Activated CD4-positive, CD25-positive, alpha-beta regulatory T cell treated with anti-CD3 and anti-CD28 coated beads, Interleukin-2, amount 50 U/mL, for 24 hours (primary cell): ENCODE measurements around the gene GRIK4.

Source experiments
- ATAC-seq, 2 donors: fragments of 150-1000 bp; cut with Tn5 transposase; one replicate each; pipeline ENCODE4 v1.10.0; 2021; ENCODE audit warnings: mild to moderate bottlenecking in 1 of 2, moderate library complexity in 1 of 2

The GRIK4 gene

DNA sequence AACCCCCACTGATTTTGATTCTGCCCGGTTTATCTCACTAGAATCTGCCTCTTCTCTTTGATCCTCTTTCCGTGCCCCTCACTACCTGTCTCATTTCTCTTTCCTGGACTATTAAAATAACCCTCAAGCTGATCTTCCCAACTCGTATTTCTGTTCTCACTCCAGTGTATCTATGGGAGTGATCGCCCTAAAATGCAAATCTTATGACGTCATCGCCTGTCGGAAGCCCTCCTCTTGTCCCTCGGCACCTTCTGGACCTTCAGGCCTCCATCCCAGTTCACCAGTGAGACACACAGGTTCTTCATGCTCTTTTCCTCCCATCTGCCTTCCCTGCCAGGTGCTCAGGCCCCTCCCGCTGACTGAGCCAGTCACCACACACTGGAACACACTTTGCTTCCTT, 277.8 kb downstream of the GRIK4 start:
- ATAC-seq, result no peak

GRCh38 chr11:120792306-120792705, 280.8 kb downstream of the GRIK4 start:
- ATAC-seq, result no peak

DNA sequence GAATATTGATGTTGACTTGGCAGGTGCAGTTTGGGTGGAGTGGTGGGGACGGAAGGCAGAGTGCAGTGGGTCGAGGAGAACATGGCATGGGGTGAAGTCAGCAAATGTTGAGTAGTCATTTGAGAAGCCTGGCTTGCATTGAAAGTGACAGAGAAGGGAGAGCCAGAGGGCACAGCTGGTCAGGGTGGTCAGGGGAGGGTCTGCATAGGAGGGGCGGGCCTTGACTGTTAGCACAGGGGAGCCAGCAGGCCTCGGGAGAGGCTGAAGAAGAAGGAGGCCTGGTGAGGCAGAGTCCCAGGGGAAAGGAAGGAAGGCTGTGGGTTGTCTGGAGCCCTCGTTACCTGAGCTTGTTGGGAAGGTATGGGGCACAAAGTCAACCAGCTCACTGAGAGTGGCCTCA, 281.6 kb downstream of the GRIK4 start:
- no peak for ATAC-seq

GRCh38 chr11:120793806-120794479, 282.4 kb downstream of the GRIK4 start:
- no peak for ATAC-seq

DNA sequence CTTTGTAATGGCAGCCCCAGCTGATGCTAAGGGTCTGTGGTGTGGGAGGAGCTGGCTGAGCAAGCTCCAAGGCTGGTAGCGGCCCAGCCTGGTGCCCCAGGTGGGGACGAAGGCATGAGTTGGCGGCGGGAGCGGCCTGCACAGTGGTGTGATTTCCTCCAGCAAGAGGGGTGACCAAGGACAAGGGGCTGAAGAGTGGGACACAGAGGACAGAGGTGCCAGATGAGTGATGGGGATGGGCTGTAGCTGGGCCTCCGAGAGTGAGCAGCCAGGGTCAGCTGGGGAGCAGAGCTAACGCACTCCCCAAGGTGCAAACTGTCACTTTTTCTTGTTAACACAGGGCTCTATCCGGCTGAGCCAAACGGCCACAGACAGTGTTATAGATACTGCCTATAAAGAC, 283.2 kb downstream of the GRIK4 start:
- ATAC-seq, result no peak

DNA sequence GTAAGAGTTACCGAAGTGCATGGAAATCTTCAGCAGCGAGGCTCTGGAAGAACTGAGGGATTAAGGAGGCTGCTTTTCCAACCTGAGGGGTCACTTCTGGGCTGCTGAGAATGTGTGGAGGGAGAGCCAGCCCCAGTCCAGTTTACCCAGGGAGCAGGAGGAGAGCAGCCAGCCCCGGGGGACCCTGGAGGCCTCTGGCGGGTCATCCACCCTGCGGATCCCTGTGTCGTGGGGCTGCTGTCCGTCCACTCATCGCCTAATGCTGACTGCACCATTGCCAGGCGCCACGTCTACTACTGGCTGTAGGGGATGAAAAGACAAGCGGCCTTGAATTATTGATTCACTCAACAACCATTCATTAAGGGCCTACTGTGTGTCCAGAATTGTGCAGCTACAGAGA, 283.6 kb downstream of the GRIK4 start:
- ATAC-seq, result no peak

- no peak for ATAC-seq
Observed at GRCh38 chr11:120797143-120797542, 285.6 kb downstream of the GRIK4 start.

GRCh38 chr11:120798854-120799253, 287.3 kb downstream of the GRIK4 start:
- ATAC-seq, result no peak

DNA sequence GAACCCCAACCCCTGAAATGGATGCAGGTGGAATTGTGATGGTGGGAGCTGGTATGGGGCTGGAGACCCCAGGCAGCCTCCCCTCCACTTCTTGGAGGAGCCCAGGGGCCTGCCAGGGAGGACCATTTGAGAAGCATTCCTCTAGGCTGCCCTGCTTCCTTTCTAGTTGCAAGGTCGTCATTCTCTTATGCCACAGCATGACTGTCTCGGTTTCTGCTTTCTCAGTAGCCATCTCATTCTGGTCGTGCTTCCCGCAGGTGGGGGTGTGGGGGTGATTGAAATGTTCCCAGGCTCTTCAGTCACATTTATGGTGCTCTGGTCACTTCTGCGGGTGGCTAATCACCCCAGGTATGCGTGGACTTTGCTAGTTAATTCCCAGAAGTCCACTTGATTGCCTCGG, 288.7 kb downstream of the GRIK4 start:
- ATAC-seq, result no peak

DNA sequence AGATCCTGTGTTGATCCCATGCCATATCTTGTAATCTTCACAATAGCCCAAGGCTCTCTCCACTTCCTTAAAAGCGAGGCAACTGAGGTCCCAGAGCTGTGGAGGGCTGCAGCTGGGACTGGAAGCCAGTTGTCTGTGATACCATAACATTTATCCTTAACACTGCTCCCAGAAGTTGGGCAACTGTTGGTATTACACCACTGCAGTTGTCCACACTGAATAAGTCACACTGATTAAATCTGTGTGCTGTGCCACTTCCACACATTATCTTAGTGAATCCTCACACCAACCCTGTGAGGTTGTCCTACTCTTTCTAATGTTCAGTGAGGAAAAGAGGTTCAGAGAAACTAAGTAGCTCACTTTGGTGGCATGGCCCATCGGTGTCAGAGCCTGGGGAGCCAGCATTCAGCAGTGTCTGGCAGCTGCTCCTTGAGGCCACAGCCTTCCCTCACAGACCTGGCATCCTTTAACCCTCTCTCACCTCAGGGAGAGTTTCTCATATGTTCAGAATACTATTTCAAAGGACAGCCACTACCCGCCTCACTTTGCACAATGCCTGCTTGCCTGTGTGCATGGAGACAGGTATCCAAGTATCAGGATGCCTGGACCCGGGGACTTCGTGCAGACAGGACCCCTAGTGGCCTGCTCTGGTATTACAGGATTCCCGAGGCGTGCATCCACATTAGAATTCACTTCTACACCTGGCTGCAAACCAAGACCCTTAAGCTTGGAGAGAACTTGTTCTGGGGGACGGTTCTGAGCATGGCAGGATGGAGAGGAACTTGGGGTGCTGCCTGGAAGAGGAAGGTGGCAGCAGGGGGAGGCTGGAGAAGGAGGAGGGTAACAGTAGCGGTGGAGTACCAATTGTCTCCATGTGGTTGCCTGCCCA, 290.5 kb downstream of the GRIK4 start:
- ATAC-seq, result no peak

- ATAC-seq, result no peak
Observed at GRCh38 chr11:120805960-120806555, 294.5 kb downstream of the GRIK4 start.

DNA sequence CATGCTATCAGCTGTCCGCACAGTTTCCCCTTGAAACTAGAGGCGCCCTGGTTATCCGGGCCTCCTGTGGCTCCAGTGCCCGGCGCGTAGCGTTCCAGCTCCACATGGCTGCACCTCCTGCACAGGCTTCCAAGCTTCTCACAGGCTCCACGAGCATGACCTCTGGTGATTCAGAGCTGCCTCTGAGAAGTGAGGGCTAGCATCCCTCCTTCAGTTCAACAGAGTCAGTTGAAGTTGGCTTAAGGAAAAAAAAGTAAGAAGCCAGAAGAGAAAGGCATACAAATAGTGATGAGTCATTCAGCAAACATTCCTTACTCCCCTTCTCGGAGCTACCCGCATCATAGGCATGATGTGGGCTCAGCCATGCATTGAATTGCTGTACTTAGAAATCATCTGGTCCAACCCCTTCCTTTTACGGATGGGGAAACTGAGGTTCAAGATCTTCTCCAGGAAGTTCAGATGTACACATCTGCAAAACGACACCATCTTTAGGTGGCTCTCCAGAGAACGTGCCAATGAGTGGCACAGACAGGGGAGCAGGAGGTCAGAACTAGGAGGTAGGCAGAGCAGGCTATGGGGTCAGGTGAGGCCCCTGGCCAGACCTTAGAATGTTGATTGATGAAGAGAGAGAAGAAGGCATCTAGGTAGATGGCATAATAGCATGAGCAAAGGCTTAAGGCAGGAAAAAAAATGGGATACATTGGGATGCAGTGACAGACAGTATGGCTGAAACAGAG, 296.0 kb downstream of the GRIK4 start:
- no peak for ATAC-seq

DNA sequence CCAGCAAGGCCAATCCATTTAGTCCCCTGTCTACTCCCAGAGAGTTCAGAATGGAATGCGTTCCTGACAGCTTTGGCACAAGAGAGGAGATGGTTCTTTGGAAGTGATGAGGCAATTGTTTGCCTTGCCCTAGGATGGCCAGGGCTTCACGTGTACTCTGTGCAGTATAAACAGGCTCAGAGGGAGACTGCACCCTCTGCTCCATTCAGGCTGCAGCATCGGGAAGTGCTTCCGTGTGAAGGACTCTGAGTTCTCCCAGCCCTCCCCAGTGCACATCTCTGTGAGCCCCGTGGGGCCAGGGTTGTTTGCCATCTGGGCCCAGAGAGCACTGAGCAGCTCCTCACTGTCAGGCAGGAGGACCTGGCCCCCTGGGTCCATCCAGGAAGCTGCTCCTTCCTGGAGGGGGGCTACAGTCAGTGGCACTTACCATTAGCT, 297.1 kb downstream of the GRIK4 start:
- no peak for ATAC-seq

DNA sequence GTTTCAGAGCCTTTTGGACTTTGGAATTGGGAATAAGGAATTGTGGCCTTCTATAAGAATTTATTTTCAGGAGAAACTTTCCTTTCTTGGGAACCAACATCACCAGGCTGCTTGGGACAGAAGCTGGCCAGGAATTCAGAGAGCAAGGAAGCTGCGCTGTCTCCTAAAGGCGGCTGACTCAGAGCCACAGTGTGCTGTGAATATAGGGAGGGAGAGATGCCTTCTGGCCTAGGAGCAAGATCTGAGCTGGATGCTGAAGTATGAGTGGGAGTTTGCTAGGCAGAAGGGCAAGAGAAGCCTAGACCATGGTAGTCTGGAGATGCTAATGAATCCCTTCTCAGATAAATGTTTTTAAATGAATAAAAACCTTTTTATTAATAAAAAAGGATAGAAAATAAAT, 298.7 kb downstream of the GRIK4 start:
- ATAC-seq, result no peak

DNA sequence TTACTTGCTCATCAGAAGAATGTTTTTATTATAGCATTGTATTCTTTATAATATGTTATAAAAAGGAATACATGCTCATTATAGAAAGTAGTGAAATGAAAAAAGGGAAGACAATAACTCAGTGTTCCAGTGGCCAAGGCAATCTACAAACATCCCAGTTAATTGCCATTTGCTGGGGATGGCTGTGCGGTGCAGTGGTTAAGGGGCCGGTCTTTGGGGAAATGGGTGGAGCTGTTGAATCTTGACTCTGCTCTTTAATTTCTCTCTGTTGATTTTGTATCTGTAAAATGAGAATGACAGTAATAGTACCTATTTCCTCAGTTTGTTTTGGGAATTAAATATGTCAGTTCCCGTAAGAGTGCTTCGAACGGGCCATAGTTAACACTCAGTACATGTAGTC, 299.7 kb downstream of the GRIK4 start:
- ATAC-seq, result no peak

GRCh38 chr11:120811731-120812130, 300.2 kb downstream of the GRIK4 start:
- ATAC-seq, result no peak

GRCh38 chr11:120814531-120815318, 303.2 kb downstream of the GRIK4 start:
- ATAC-seq, result no peak

DNA sequence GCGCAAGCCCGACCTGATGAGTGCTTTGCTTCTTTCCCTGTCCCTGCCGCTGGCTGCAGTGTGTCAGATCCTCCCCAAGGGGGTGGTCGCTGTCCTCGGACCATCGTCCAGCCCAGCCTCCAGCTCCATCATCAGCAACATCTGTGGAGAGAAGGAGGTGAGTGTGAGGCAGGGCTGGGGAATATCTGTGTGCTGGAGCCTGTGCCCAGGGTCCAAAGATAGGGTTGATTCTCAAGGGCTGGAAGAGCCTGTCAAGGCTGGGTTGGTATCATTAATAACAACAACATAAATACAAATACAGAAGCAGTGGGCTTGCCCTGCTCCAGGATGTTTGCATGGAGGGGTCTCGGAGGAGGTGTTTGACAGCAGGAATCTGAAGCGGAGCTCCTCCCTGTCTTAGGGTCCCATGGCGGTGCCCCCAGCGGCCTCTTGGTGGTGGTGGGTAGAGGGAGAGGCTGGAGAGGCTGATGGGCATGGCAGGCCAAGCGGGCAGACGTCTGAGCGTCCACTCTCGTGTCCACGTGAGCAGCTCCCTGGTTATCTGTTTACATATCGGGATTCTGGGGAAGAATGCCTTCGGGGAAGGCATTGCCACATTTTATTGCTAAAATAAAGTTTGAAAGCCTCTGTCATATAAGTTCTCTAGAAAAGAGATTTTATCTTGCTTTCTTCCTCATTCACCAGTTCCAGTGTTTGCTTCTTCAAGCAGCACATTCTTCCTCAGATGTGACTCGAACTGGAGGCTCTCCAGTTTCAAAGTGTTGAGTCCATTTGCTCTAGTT, 304.0 kb downstream of the GRIK4 start:
- ATAC-seq, result no peak

- ATAC-seq, result no peak
Observed at GRCh38 chr11:120816176-120816575, 304.6 kb downstream of the GRIK4 start.

GRCh38 chr11:120816711-120817110, 305.2 kb downstream of the GRIK4 start:
- ATAC-seq, result no peak

GRCh38 chr11:120817158-120817557, 305.6 kb downstream of the GRIK4 start:
- no peak for ATAC-seq
